Heart left ventricle (tissue), 13 donors: Measurements from ENCODE around the gene SMARCA2.

Experiments used
- POLR2A ChIP-seq, 2 donors: fragments of 450-650 bp; IDR thresholded peaks; one replicate each; pipeline ENCODE4 v1.6.1; 2017; ENCODE audit warnings: antibody characterized with exemption in 2 of 2, mild to moderate bottlenecking in 2 of 2, moderate library complexity in 2 of 2
- TF ChIP-seq, protein P1 (sequence below), 12 donors: fragments of 200-600 bp; sonication (generic) in 4 of 12; IDR thresholded peaks; one replicate each; pipeline versions ENCODE4 v1.5.0 to v1.8.0; 2018 to 2022; ENCODE audit warnings: antibody characterized with exemption in 12 of 12, mild to moderate bottlenecking in 5 of 12
- donor health status: ischemic (EF 13 %, LVEDD 7.1; RV severe dilation, severe dysfunction).
- donor health status: DM: no; HTN: yes; CAD: no.
- donor health status: DM: no; HTN: no; CAD: no.
- donor health status: ischemic (EF 25% LVEDD 6.9; RV normal size, moderate dysfunction).
- donor health status: ischemic (EF 25% LVEDD 5.7; RV mildly dilated, moderate dysfunction).
- donor health status: ischemic (EF 35%, LVEDD 5.7; RV mildly dilated, moderate dysfunction).
- donor health status: nonischemic (EF 11% LVEDD 7.7; RV severe dilation, severe dysfunction).
- donor health status: DM: yes; HTN: yes; CAD: no.
- donor health status: PGD.
- donor health status: ischemic (EF 29% LVEDD 5.4; RV normal size, mild dysfunction).
- donor health status: nonischemic (EF 23%, LVEDD 6.1; RV moderate dilation, normal function).

DNA sequence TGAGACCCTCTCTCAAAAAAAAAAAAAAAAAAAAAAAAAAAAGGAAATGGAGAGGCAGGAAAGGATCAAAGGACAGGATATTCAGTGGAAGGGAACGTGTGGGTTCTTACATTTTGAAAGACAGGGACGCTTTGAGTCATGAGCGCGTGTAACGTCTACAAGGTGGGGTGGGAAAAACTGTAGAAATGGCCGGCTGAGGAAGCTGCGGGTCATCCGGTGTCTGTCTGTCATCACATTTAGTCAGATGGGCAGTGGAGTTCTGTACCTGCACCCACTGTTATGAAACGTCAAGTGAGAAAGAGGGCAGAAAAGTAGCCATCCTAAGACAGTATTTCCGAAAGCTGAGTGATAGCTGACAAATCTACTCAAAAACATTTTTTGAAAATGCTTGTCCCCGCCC lies 159.8 kb downstream of the SMARCA2 start:
- TF ChIP-seq, protein P1, sequence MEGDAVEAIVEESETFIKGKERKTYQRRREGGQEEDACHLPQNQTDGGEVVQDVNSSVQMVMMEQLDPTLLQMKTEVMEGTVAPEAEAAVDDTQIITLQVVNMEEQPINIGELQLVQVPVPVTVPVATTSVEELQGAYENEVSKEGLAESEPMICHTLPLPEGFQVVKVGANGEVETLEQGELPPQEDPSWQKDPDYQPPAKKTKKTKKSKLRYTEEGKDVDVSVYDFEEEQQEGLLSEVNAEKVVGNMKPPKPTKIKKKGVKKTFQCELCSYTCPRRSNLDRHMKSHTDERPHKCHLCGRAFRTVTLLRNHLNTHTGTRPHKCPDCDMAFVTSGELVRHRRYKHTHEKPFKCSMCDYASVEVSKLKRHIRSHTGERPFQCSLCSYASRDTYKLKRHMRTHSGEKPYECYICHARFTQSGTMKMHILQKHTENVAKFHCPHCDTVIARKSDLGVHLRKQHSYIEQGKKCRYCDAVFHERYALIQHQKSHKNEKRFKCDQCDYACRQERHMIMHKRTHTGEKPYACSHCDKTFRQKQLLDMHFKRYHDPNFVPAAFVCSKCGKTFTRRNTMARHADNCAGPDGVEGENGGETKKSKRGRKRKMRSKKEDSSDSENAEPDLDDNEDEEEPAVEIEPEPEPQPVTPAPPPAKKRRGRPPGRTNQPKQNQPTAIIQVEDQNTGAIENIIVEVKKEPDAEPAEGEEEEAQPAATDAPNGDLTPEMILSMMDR (IDR thresholded peaks at IDR 0.05) = no peak
- no peak for TF ChIP-seq POLR2A (IDR thresholded peaks at IDR 0.05)
